Liver (tissue), 9 donors: Measurements from ENCODE around the gene GNG14. TPM values are rescaled to one million over a fixed set of nuclear protein-coding genes. Genes with fewer than 3 reads are reported as not detected.

Source experiments
- DNase-seq: peaks from one replicate; pipeline ENCODE4 v3.0.0-alpha.2; 2017; ENCODE audit warnings: low spot score
- H3K27ac ChIP-seq, 2 donors: one replicate each; pipeline ENCODE4 v1.7.0; 2013; ENCODE audit warnings: inconsistent platforms in 2 of 2, low read length in 2 of 2, control low read depth in 1 of 2, low read depth in 1 of 2, mild to moderate bottlenecking in 1 of 2
- H3K27me3 ChIP-seq, 4 donors: one replicate each; pipeline versions ENCODE4 v1.6.1 to v1.7.0; 2013; ENCODE audit warnings: low read length in 3 of 4, inconsistent platforms in 1 of 4, mild to moderate bottlenecking in 1 of 4, moderate library complexity in 1 of 4; ENCODE audit not compliant: control insufficient read depth in 4 of 4, insufficient read depth in 4 of 4
- H3K36me3 ChIP-seq, 4 donors: one replicate each; pipeline versions ENCODE4 v1.6.1 to v1.7.0; 2013; ENCODE audit warnings: low read length in 3 of 4, mild to moderate bottlenecking in 3 of 4, low read depth in 1 of 4, moderate library complexity in 1 of 4; ENCODE audit not compliant: control insufficient read depth in 4 of 4, insufficient read depth in 3 of 4
- H3K4me1 ChIP-seq, 4 donors: one replicate each; pipeline versions ENCODE4 v1.6.1 to v1.7.0; 2013; ENCODE audit warnings: low read length in 3 of 4, mild to moderate bottlenecking in 3 of 4, moderate library complexity in 1 of 4; ENCODE audit not compliant: control insufficient read depth in 4 of 4, insufficient read depth in 4 of 4
- H3K4me3 ChIP-seq, 3 donors: one replicate each; pipeline versions ENCODE4 v1.6.1 to v1.7.0; 2013; ENCODE audit warnings: low read length in 3 of 3, control low read depth in 1 of 3, low read depth in 1 of 3, mild to moderate bottlenecking in 1 of 3
- H3K9ac ChIP-seq, 2 donors: one replicate each; pipeline ENCODE4 v1.7.0; 2013; ENCODE audit warnings: low read length in 2 of 2, mild to moderate bottlenecking in 2 of 2, moderate library complexity in 2 of 2, control low read depth in 1 of 2, low read depth in 1 of 2
- H3K9me3 ChIP-seq, 4 donors: one replicate each; pipeline versions ENCODE4 v1.6.1 to v1.7.0; 2013; ENCODE audit warnings: low read length in 3 of 4; ENCODE audit not compliant: control insufficient read depth in 4 of 4
- EGR1 ChIP-seq, 2 donors: IDR thresholded peaks; 2 replicates each; pipeline ENCODE4 v1.6.1; 2016 to 2018; ENCODE audit warnings: antibody characterized with exemption in 2 of 2, low read depth in 2 of 2
- FOXA1 ChIP-seq: IDR thresholded peaks from 2 replicates; pipeline ENCODE4 v1.6.1; 2016; ENCODE audit warnings: antibody characterized with exemption
- FOXA2 ChIP-seq: IDR thresholded peaks from 2 replicates; pipeline ENCODE4 v1.6.1; 2016; ENCODE audit warnings: antibody characterized with exemption
- GABPA ChIP-seq, 2 donors: IDR thresholded peaks in 1 of 2; conservative IDR thresholded peaks in 1 of 2; 2 replicates each; pipeline ENCODE4 v1.6.1; 2016; ENCODE audit warnings: antibody characterized with exemption in 2 of 2, mild to moderate bottlenecking in 1 of 2, moderate library complexity in 1 of 2
- HNF4A ChIP-seq, 2 donors: conservative IDR thresholded peaks; 2 replicates each; pipeline ENCODE4 v1.6.1; 2016; ENCODE audit warnings: antibody characterized with exemption in 2 of 2, mild to moderate bottlenecking in 2 of 2
- HNF4G ChIP-seq: IDR thresholded peaks from 2 replicates; pipeline ENCODE4 v1.6.1; 2016; ENCODE audit warnings: antibody characterized with exemption
- JUND ChIP-seq, 2 donors: IDR thresholded peaks; 2 replicates each; pipeline ENCODE4 v1.6.1; 2016; ENCODE audit warnings: antibody characterized with exemption in 2 of 2
- NR2F2 ChIP-seq: IDR thresholded peaks from 2 replicates; pipeline ENCODE4 v1.6.1; 2016; ENCODE audit warnings: antibody characterized with exemption
- RAD21 ChIP-seq, 2 donors: IDR thresholded peaks; 2 replicates each; pipeline ENCODE4 v1.6.1; 2016; ENCODE audit warnings: antibody characterized with exemption in 2 of 2, mild to moderate bottlenecking in 2 of 2
- RXRA ChIP-seq, 2 donors: IDR thresholded peaks; 2 replicates each; pipeline ENCODE4 v1.6.1; 2017 to 2018; ENCODE audit warnings: antibody characterized with exemption in 2 of 2, mild to moderate bottlenecking in 1 of 2
- SP1 ChIP-seq: IDR thresholded peaks from 2 replicates; pipeline ENCODE4 v1.6.1; 2018; ENCODE audit warnings: antibody characterized with exemption, mild to moderate bottlenecking
- TAF1 ChIP-seq: conservative IDR thresholded peaks from 2 replicates; pipeline ENCODE4 v1.6.1; 2016; ENCODE audit warnings: antibody characterized with exemption, mild to moderate bottlenecking
- YY1 ChIP-seq: IDR thresholded peaks from 2 replicates; pipeline ENCODE4 v1.6.1; 2016; ENCODE audit warnings: antibody characterized with exemption, mild to moderate bottlenecking
- WGBS: extraction: QIAGEN DNeasy Blood & Tissue Kit; methylation state at CpG from one replicate; pipeline ENCODE4 v1.1.7; 2013; 5-methylcytosine and 5-hydroxymethylcytosine counted together
- polyA plus RNA-seq, 2 donors: library from polyadenylated mRNA; stranded (reverse) in 1 of 2; unstranded in 1 of 2; fragments of 200-250 nt in 1 of 2; fragments of >200 nt in 1 of 2; fragmentation: Nextera tagmentation in 1 of 2; extraction: Ambion mirVana in 1 of 2; gene quantifications; one replicate each; pipeline versions ENCODE4 v1.2.1 to v1.2.3, GENCODE V29; 2013 to 2015
- total RNA-seq, 2 donors: library from RNA; depleted of rRNA; stranded (reverse); fragments of >200 nt; gene quantifications; one replicate each; pipeline ENCODE4 v1.2.3, GENCODE V29; 2014
- TF ChIP-seq, protein P1 (sequence below): fragments of 150-350 bp; IDR thresholded peaks from 2 replicates; pipeline ENCODE4 v1.5.1; 2017; ENCODE audit warnings: improper control_type of control experiment, low read depth, low read length; ENCODE audit not compliant: missing input control
- TF ChIP-seq, protein P2 (sequence below): IDR thresholded peaks from 2 replicates; pipeline ENCODE4 v1.6.1; 2016; ENCODE audit warnings: antibody characterized with exemption
- TF ChIP-seq, protein P3 (sequence below): IDR thresholded peaks from 2 replicates; pipeline ENCODE4 v1.6.1; 2016; ENCODE audit warnings: antibody characterized with exemption
- TF ChIP-seq, protein P4 (sequence below): IDR thresholded peaks from 2 replicates; pipeline ENCODE4 v1.6.1; 2016; ENCODE audit warnings: antibody characterized with exemption, mild to moderate bottlenecking
- TF ChIP-seq, protein P5 (sequence below): IDR thresholded peaks from 2 replicates; pipeline ENCODE4 v1.6.1; 2016; ENCODE audit warnings: antibody characterized with exemption
- donor health status: healthy.
- donor health status: healthy.
- donor health status: healthy.
- donor health status: healthy.
- donor health status: healthy.

Gene GNG14
- total and polyA plus RNA-seq, 4 donors, result not detected

DNA sequence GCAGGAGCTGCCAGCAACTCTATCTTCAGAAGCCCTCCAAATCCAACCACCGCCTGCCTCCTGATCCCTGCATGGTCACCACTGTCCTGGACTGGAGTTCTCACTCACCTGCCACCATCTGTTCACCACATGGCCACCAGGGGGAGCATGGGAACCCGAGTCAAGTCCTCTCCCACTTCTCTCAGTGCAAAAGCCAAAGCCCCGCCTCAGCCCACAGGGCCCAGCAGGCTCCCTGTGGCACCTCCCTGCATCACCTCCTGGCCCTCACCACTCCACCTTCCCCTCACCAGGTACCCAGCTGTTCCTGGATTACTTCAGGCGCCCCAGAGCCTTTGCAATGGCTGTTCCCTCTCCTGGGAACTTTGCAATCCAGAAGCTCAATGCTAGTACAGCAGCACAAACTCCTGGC is 11.4 kb upstream of the GNG14 start:
- peak; percentile 92 for DNase-seq
- Histone ChIP-seq H3K4me3 (no peak overlapping the region), H3K9me3 (no peaks in the 10 kb centered on the region), H3K4me1 (peaks cover 2 to 27% (median 20%) of the 10 kb centered on the region in 4 donors), H3K36me3 (peaks cover 16 to 46% (median 28%) of the 10 kb centered on the region in 4 donors), H3K9ac (no peak overlapping the region), H3K27ac (no peak overlapping the region), H3K27me3 (no peaks in the 10 kb centered on the region)
- 36% methylated on average over 4 of the region's 4 CpGs for WGBS
- no peak for TF ChIP-seq GABPA (IDR thresholded peaks at IDR 0.05 in 1 of 2, conservative IDR thresholded peaks at IDR 0.05 in 1 of 2)
- TF ChIP-seq TAF1, result no peak
- peak; percentile 52 to 80 for TF ChIP-seq RAD21 (IDR thresholded peaks at IDR 0.05)
- no peak for TF ChIP-seq SP1
- TF ChIP-seq, protein P1, sequence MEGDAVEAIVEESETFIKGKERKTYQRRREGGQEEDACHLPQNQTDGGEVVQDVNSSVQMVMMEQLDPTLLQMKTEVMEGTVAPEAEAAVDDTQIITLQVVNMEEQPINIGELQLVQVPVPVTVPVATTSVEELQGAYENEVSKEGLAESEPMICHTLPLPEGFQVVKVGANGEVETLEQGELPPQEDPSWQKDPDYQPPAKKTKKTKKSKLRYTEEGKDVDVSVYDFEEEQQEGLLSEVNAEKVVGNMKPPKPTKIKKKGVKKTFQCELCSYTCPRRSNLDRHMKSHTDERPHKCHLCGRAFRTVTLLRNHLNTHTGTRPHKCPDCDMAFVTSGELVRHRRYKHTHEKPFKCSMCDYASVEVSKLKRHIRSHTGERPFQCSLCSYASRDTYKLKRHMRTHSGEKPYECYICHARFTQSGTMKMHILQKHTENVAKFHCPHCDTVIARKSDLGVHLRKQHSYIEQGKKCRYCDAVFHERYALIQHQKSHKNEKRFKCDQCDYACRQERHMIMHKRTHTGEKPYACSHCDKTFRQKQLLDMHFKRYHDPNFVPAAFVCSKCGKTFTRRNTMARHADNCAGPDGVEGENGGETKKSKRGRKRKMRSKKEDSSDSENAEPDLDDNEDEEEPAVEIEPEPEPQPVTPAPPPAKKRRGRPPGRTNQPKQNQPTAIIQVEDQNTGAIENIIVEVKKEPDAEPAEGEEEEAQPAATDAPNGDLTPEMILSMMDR, result peak; percentile 71
- peak in 1 of 2 donors; percentile 26 for TF ChIP-seq HNF4A (conservative IDR thresholded peaks at IDR 0.05)
- TF ChIP-seq, protein P2, sequence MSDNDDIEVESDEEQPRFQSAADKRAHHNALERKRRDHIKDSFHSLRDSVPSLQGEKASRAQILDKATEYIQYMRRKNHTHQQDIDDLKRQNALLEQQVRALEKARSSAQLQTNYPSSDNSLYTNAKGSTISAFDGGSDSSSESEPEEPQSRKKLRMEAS, result no peak

DNA sequence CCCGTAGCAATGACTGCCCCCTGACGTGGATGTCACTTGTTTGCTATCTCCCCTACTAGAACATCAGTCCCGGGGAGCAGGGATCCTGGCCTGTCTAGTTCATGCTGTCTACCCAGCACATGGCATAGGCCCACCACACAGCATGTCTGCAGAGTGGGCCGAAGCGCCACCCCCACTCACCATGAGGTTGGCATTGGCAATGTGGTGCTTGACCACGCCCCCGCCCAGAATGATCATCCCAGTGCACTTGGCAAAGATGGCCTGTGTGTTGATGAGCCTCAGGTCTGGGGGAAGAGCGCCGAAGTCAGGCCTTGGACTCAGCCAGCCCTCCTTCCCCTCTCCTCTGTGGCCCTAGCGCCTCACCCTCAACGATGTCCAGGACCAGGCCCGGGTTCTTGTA is 10.9 kb upstream of the GNG14 start:
- 95% methylated on average over 12 of the region's 12 CpGs for WGBS
- Histone ChIP-seq H3K36me3 (peaks cover 16 to 46% (median 28%) of the 10 kb centered on the region in 4 donors), H3K27ac (no peak overlapping the region), H3K9me3 (no peaks in the 10 kb centered on the region), H3K4me3 (no peak overlapping the region), H3K9ac (no peak overlapping the region), H3K27me3 (no peaks in the 10 kb centered on the region), H3K4me1 (peaks cover 2 to 27% (median 20%) of the 10 kb centered on the region in 4 donors)
- DNase-seq, result no peak
- TF ChIP-seq, protein P3, sequence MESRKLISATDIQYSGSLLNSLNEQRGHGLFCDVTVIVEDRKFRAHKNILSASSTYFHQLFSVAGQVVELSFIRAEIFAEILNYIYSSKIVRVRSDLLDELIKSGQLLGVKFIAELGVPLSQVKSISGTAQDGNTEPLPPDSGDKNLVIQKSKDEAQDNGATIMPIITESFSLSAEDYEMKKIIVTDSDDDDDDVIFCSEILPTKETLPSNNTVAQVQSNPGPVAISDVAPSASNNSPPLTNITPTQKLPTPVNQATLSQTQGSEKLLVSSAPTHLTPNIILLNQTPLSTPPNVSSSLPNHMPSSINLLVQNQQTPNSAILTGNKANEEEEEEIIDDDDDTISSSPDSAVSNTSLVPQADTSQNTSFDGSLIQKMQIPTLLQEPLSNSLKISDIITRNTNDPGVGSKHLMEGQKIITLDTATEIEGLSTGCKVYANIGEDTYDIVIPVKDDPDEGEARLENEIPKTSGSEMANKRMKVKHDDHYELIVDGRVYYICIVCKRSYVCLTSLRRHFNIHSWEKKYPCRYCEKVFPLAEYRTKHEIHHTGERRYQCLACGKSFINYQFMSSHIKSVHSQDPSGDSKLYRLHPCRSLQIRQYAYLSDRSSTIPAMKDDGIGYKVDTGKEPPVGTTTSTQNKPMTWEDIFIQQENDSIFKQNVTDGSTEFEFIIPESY, result no peak
- TF ChIP-seq YY1, result no peak
- TF ChIP-seq HNF4A (conservative IDR thresholded peaks at IDR 0.05), result no peak
- TF ChIP-seq NR2F2, result no peak
- no peak for TF ChIP-seq EGR1 (IDR thresholded peaks at IDR 0.05; ENCODE audit: low read depth in 2 of 2)
- no peak for TF ChIP-seq RXRA (IDR thresholded peaks at IDR 0.05)
- TF ChIP-seq, protein P2, result no peak
- TF ChIP-seq JUND (IDR thresholded peaks at IDR 0.05), result no peak
- TF ChIP-seq, protein P4, sequence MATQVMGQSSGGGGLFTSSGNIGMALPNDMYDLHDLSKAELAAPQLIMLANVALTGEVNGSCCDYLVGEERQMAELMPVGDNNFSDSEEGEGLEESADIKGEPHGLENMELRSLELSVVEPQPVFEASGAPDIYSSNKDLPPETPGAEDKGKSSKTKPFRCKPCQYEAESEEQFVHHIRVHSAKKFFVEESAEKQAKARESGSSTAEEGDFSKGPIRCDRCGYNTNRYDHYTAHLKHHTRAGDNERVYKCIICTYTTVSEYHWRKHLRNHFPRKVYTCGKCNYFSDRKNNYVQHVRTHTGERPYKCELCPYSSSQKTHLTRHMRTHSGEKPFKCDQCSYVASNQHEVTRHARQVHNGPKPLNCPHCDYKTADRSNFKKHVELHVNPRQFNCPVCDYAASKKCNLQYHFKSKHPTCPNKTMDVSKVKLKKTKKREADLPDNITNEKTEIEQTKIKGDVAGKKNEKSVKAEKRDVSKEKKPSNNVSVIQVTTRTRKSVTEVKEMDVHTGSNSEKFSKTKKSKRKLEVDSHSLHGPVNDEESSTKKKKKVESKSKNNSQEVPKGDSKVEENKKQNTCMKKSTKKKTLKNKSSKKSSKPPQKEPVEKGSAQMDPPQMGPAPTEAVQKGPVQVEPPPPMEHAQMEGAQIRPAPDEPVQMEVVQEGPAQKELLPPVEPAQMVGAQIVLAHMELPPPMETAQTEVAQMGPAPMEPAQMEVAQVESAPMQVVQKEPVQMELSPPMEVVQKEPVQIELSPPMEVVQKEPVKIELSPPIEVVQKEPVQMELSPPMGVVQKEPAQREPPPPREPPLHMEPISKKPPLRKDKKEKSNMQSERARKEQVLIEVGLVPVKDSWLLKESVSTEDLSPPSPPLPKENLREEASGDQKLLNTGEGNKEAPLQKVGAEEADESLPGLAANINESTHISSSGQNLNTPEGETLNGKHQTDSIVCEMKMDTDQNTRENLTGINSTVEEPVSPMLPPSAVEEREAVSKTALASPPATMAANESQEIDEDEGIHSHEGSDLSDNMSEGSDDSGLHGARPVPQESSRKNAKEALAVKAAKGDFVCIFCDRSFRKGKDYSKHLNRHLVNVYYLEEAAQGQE, result no peak
- no peak for TF ChIP-seq HNF4G
- no peak for TF ChIP-seq GABPA (IDR thresholded peaks at IDR 0.05 in 1 of 2, conservative IDR thresholded peaks at IDR 0.05 in 1 of 2)
- TF ChIP-seq, protein P1, result no peak
- TF ChIP-seq RAD21 (IDR thresholded peaks at IDR 0.05), result no peak
- TF ChIP-seq SP1, result no peak
- TF ChIP-seq TAF1, result no peak
- no peak for TF ChIP-seq FOXA2
- no peak for TF ChIP-seq FOXA1
- TF ChIP-seq, protein P5, sequence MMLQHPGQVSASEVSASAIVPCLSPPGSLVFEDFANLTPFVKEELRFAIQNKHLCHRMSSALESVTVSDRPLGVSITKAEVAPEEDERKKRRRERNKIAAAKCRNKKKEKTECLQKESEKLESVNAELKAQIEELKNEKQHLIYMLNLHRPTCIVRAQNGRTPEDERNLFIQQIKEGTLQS, result no peak
